Fibroblast of skin of abdomen (primary cell): ENCODE measurements around the gene ENDOG. TPM values are rescaled to one million over a fixed set of nuclear protein-coding genes. Genes with fewer than 3 reads are reported as not detected.
"Not testable (repeated sequence)": the region's sequence is repeated elsewhere in the genome, so short reads cannot be mapped to it uniquely, and the experiment has no call there.

Experiments
- DNase-seq: peaks from one replicate; pipeline ENCODE4 v3.0.0-alpha.2; 2013
- polyA plus RNA-seq, 2 experiments: library from polyadenylated mRNA; unstranded; fragments of 120-200 nt; gene quantifications; one replicate each; pipeline ENCODE4 v1.2.1, GENCODE V29; 2013; ENCODE audit not compliant: insufficient read length in 2 of 2

The ENDOG gene
- 5.6 TPM for polyA plus RNA-seq (2013, experiment 1 of 2; ENCODE audit: insufficient read length)
- 8.6 TPM for polyA plus RNA-seq (2013, experiment 2 of 2; ENCODE audit: insufficient read length)

DNA sequence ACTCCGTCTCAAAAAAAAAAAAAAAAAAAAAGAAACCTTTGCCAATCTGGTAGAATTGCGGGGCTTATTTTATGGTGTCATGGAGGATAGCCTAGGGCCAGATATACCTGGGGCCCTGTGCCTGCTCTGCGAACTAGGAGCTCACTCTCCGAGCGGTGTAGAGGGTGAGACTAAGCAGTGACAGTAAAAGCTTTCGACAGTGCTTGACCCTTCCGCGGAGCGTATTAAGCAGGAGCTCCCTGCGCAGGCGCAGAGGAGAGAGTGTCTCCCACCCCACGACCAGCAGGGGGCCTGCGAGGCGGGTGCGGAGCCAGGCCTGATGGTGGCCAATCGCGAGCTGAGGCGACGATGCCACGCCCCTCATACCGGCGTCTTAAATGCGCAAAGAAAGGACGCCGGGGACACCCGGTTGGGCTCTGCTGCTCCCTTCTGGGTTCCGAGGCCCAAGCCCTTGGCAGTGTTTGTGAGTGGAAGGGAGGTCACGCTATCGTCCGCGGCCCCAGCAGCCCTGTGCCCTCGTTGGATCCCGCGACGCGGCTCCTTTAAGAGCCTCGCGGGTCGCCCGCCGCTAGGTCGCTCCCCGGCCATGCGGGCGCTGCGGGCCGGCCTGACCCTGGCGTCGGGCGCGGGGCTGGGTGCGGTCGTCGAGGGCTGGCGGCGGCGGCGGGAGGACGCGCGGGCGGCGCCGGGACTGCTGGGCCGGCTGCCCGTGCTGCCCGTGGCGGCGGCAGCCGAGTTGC lies at the start of gene ENDOG:
ENDOG (plus strand) TSS at position 402 of the 740 bp plus-strand sequence; CDS start at position 587, 185 bp downstream.
- DNase-seq = peak; percentile 95

- DNase-seq = no peak
Measured at GRCh38 chr9:128768606-128769005, 49.7 kb upstream of the ENDOG start.

DNA sequence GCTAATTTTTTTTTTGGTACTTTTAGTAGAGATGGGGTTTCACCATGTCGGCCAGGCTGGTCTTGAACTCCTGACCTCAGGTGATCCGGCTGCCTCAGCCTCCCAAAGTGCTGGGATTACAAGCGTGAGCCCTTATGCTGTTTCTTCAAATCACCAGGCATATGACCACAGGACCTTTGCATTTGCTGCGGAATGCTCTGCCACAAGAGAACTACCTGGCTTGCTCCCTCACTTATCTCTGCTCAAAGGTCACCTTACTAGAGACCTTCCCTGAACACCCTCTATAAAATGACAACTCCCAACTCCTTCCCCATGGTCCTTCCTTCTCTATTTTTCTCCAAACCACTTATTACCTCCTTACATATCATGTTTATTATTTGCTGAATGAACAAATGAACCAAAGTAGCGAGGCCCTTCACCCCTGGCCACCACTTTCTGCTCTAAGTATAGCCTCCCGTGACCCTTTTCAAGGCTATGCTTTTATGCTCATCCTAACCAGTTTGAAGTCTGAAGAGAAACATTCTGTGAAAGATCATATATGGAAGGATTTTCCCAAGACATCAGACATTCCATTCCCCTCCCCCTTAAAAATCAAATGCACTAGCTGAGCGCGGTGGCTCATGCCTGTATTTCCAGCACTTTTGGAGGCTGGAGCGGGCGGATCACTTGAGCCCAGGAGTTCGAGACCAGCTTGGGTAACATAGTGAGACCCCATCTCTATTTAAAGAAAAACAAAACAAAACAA lies 47.8 kb upstream of the ENDOG start:
- DNase-seq = no peak

DNA sequence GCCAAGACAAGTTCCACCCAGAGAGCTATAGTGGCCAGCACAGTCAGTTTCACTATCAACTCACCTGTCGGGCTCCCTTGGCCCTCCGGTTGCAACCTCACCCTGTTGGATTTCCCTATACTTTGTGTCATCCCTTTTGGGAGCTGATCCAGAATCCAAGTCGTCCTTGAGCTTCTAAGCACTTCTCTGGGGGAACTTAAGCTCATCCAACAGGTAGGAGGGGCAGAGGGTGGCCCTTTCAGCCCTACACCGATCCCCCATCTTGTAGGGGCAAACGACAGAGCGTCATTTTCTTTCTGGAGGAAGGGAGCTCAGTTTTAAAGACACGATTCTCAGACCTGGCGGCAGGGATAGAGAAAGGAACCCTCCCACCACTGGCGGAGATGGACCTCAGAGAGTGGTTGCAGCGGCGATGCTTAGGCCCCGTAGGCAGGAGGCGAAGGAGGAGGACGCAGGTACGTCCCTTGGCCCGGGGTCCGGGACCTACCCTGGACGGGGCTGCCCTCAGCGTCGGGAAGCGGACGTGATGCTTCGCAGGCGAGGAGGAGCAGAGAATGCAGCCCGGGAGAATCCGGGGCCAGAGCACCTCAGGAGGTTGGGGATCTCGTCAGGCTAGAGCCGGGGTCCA lies 47.1 kb upstream of the ENDOG start:
- no peak for DNase-seq

- peak; percentile 89 for DNase-seq
Measured at GRCh38 chr9:128771745-128772519, 46.4 kb upstream of the ENDOG start, which contains the start of gene ZER1. ZER1 (minus strand) TSS chr9:128771927; CDS start chr9:128755565, 16,362 bp downstream.

GRCh38 chr9:128773049-128773448 lies 45.3 kb upstream of the ENDOG start:
- DNase-seq = no peak

DNA sequence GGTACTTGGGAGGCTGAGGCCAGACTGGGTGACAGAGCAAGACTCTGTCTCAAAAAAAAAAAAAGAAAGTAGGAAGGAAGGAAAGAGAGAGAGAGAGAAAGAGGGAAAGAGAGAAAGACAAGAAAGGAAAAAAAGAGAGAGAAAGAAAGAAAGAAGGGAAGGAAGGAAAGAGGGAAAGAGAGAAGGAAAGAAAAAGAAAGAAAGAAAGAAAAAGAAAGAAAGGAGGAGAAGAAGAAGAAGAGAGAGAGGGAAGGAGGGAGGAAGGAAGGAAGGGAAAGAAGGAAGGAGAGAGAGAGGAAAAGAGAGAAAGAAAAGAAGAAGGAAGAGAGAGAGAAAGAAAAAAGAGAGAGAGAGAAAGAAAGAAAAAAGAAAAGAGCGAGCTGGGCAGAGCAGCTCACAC lies 43.5 kb upstream of the ENDOG start:
- DNase-seq = no peak

DNA sequence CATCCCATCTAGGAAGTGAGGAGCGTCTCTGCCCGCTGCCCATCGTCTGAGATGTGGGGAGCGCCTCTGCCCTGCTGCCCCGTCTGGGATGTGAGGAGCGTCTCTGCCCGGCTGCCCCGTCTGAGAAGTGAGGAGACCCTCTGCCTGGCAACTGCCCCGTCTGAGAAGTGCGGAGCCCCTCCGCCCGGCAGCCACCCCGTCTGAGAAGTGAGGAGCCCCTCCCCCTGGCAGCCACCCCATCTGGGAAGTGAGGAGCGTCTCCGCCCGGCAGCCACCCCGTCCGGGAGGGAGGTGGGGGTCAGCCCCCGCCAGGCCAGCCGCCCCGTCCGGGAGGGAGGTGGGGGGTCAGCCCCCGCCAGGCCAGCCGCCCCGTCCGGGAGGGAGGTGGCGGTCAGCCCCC lies 38.2 kb upstream of the ENDOG start:
- not testable (repeated sequence) for DNase-seq

GRCh38 chr9:128781187-128782070 lies 36.9 kb upstream of the ENDOG start:
- no peak for DNase-seq

DNA sequence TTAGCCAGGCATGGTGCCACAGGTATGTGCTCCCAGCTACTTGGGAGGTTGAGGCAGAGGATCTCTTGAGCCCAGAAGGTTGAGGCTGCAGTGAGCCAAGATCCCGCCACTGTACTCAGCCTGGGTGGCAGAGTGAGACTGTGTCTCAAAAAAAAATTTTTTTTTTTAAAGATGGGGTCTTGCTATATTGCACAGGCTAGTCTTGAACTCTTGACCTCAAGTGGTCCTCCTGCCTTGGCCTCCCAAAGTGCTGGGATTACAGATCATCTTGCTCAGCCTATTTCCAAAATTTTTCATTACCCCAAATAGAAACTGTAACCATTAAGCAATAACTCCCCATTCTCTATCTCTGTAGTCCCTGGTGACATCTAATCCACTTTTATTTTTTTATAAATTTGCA lies 35.6 kb upstream of the ENDOG start:
- DNase-seq = no peak

GRCh38 chr9:128785427-128785826 lies 32.9 kb upstream of the ENDOG start:
- DNase-seq = no peak

- peak; percentile 85 for DNase-seq
Measured at GRCh38 chr9:128786681-128787601, 31.4 kb upstream of the ENDOG start, which contains the start of gene TBC1D13. TBC1D13 (plus strand) TSS chr9:128787253; CDS start chr9:128787354, 101 bp downstream.

- no peak for DNase-seq
Measured at GRCh38 chr9:128787659-128788058, 30.6 kb upstream of the ENDOG start.

DNA sequence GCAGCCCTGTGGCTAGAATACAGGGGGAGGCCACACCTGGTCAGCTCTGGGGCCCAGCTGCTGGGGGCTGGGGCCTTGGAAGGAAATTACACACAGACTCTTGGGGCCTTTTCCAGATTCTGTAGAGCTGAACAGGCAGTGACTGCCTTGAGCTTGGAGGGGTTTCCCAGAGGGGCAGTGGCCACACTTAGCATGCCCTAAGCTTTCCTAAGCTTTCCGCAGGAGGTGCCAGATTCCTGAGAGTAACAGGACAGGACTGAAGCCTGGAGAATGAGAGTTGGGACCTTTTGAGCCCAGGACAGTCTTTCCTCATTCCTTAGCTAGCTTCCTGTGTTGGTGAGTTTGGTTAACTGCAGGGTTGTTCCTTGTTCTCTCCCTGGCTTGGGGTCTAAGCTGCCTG lies 29.9 kb upstream of the ENDOG start:
- DNase-seq = no peak

DNA sequence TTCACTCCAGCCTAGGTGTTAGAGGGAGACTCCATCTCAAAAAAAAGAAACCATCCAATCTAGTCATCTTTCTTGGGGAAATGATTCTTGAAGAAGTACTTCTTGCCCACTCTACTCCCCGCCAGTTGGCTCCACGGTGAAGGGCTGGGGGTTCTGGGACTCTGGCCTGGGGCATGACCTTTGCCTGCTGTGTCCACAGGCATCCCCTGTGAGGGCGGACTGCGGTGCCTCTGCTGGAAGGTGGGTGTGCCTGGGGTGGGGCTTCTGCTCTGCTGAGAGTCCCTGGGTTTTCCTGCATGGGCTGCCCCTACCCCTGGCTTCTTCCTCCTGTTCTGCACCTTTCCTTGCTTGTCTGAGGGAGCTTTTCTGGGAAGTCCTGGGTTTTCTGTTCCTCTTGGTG lies 27.8 kb upstream of the ENDOG start:
- DNase-seq = no peak

DNA sequence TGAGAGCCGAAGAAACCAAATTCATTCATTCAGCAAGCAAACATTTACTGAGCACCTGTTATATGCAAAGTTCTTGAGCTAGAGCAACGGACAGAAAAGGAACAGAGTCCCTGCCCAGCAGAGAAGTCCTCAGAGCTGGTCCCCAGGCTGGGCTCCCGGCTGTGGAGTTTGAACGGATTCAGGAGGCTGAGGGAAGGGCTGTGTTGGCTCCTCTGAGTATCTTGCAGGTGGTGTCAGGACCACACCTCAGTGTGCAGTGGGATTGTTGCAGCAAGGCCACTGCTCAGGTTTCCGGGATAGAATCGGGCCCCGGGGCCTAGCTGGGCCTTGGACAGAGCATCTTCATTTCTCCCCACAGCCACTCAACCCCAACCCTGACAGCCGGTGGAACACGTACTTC lies 26.2 kb upstream of the ENDOG start:
- DNase-seq = no peak

- DNase-seq = no peak
Measured at GRCh38 chr9:128792978-128793686, 25.2 kb upstream of the ENDOG start.

DNA sequence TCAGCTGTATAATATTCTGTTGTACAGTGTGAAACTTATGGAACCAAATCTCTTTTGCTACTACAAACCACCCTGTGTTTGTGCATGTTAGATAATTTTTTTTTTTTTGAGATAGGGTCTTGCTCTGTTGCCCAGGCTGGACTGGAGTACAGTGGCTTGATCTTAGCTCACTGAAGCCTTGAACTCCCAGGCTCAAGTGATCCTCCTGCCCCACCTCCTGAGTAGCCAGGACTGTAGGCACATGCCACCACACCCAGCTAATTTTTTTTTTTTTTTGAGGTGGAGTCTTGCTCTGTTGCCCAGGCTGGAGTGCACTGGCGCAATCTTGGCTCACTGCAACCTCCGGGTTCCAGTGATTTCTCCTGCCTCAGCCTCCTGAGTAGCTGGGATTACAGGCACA lies 23.3 kb upstream of the ENDOG start:
- not testable (repeated sequence) for DNase-seq

- DNase-seq = no peak
Measured at GRCh38 chr9:128798896-128799295, 19.4 kb upstream of the ENDOG start.
